ENCODE measurements around the gene LRATD1.

Gene LRATD1

DNA sequence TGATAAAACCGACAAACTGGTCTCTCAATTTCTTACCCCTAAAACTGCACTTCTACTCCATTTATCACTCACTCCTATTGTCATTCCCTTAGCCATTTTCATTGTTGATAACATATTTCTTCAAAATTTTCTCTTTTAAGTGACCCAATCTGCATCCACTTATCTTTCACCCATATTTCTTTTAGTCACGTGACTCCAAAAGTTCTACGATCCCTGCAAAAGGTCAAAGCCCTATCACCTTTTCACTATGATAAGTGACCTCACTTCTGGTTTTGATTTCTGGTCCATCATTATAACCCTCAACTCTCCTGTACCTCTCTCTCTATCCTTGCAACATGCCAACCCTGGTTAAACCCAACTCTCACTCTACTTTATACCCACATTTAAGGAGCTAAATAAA, 49.1 kb downstream of the LRATD1 start:
- Histone ChIP-seq H3K36me3 (ENCODE audit: control insufficient read depth, insufficient read depth, low read length) (no peaks in the 10 kb centered on the region), H3K9ac (ENCODE audit: low read length) (no peak overlapping the region), H2BK15ac (replicated peaks; ENCODE audit: low read depth) (no peak overlapping the region), H3K4me2 (ENCODE audit: low read length) (no peak overlapping the region), H3K27me3 (ENCODE audit: insufficient read depth, low read length, poor library complexity) (no peaks in the 10 kb centered on the region), H2BK5ac (ENCODE audit: low read length) (no peak overlapping the region), H3K27ac (ENCODE audit: low read depth, low read length) (no peak overlapping the region), H3K4ac (ENCODE audit: low read depth, low read length) (no peak overlapping the region), H3K79me2 (ENCODE audit: control insufficient read depth, insufficient read depth, low read length) (no peaks in the 10 kb centered on the region), H3K56ac (ENCODE audit: low read length) (no peak overlapping the region), H3K4me3 (ENCODE audit: low read length) (no peak overlapping the region), H3K23ac (ENCODE audit: low read length) (no peak overlapping the region), H2AK5ac (ENCODE audit: low read length) (no peak overlapping the region), H4K5ac (ENCODE audit: low read length) (no peak overlapping the region), H3K79me1 (ENCODE audit: low read length) (no peaks in the 10 kb centered on the region), H4K8ac (ENCODE audit: low read depth, low read length) (no peak overlapping the region), H3K4me1 (ENCODE audit: control insufficient read depth, low read depth, low read length) (no peaks in the 10 kb centered on the region), H2BK120ac (ENCODE audit: low read depth, low read length) (no peak overlapping the region), H3K18ac (ENCODE audit: low read length) (no peak overlapping the region)
- WGBS (ENCODE audit: extremely low coverage, insufficient coverage, low lambda C conversion rate), result no CpG with 5 or more reads among the region's 3 CpGs
- DNase-seq, result no peak
